ENCODE data around the gene KCNN2.

KCNN2 gene

DNA sequence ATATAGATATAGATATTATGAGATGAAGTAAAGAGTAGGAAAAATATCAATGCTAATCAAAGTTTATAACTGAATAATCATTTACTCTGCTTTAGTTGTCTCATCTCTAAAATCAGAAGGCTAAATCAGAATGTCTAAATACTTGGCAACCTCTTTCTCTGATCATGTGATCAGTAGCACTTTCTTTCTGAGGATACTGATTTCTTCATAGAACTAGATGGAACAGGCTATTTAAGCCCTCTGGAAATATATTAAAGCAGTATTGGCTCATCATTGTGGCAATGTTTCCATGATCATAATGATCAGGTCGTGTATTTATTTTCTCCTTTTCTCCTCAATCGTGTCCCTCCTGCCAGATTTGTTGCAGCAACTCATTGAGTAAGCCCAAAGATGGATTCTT lies 109.7 kb downstream of the KCNN2 start:
- Mint-ChIP-seq H3K4me3 (no peak overlapping the region), H3K27ac (no peak overlapping the region), H3K36me3 (ENCODE audit: low read depth) (no peaks in the 10 kb centered on the region), H3K4me1 (ENCODE audit: low read depth) (no peaks in the 10 kb centered on the region), H3K27me3 (no peaks in the 10 kb centered on the region), H3K9me3 (no peaks in the 10 kb centered on the region)

DNA sequence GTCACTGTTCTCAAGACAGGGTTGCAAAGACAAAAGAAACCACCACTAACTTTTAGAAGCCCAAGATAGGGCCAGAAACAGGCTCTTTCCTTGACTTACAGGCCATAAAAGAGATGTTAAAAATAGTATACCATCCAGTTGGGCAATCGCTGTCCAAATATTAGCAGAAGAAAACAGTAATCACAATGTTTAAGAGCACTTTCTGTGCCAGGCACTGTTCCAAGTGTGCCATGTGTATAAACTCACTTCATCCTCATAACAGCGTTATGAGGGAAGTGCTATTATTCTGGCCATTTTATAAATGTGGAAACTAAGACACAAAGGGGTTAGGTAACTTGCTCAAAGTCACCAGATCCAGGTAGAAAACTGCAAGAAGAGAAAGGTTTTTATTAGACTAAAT lies 111.7 kb downstream of the KCNN2 start:
- peaks cover under 1% of the 10 kb centered on the region for H3K9me3 Mint-ChIP-seq
- no peaks in the 10 kb centered on the region for H3K4me1 Mint-ChIP-seq (ENCODE audit: low read depth)
- no peak overlapping the region for H3K27ac Mint-ChIP-seq
- no peaks in the 10 kb centered on the region for H3K36me3 Mint-ChIP-seq (ENCODE audit: low read depth)
- H3K4me3 Mint-ChIP-seq, result no peak overlapping the region
- H3K27me3 Mint-ChIP-seq, result no peaks in the 10 kb centered on the region

DNA sequence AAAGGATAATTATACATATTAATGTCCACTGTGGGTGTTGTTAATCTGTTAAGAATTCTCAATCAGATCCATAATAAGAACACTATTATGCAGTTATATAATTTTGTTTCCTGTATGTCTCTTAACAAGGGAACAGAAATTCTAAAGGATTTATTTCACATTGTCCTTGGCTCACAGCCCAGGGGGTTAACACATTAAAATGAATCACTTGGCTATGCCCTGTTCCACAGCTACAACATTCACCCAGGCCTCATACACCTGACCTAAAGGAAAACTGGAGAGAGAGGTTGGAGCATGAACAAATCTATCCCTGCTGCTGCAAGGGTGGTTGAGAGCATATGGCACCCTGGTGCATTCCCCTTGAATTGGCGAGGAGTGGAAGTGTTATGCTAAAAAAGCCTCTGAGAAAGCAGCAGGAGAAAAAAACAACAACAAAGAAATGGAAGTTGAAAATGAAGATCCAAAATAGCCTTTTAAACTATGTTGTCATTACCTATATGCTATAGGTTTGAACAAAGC lies 116.0 kb downstream of the KCNN2 start:
- no peak overlapping the region for H3K27ac Mint-ChIP-seq
- no peaks in the 10 kb centered on the region for H3K36me3 Mint-ChIP-seq (ENCODE audit: low read depth)
- peaks cover 16% of the 10 kb centered on the region for H3K9me3 Mint-ChIP-seq
- no peaks in the 10 kb centered on the region for H3K4me1 Mint-ChIP-seq (ENCODE audit: low read depth)
- no peaks in the 10 kb centered on the region for H3K27me3 Mint-ChIP-seq
- H3K4me3 Mint-ChIP-seq, result no peak overlapping the region

DNA sequence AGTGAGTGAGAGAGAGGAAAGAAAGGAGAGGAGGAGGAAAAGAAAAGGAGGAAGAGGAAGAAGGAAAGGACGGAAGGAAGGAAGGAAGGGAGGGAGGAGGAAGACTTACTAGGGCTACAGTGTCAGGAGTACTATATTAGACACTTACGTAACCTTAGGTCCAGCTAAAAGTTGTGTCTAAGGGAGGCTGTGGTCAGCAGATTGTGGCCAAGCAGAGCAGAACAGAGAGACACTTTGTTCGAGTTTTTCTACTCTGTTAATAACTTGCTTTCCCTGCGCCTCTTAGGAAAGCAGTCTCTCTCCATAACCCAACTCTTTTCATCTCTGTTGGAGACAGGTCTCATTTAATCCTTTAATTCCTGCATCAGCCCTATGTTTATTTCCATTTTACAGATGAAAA lies 138.9 kb downstream of the KCNN2 start:
- no peaks in the 10 kb centered on the region for H3K4me1 Mint-ChIP-seq (ENCODE audit: low read depth)
- H3K27me3 Mint-ChIP-seq, result no peaks in the 10 kb centered on the region
- no peaks in the 10 kb centered on the region for H3K9me3 Mint-ChIP-seq
- no peak overlapping the region for H3K4me3 Mint-ChIP-seq
- no peaks in the 10 kb centered on the region for H3K36me3 Mint-ChIP-seq (ENCODE audit: low read depth)
- no peak overlapping the region for H3K27ac Mint-ChIP-seq

DNA sequence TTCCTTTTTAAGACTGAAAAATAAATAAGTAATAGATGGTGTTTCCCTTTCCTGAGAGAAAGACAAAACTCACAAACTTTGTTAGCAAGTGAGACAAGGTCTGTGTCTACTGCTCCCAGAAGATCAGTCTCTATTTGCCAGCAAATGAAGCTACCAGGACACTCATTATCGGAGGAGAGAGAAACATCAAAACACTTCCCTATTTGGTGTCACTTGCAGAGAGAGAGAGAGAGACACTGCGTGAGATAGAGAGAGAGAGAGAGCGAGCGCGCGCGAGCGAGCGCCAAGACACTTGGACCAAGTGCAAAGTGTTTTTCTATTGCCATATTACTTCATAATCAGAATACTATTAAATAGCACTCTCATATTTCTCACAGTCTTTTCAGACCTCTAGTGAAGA lies 142.7 kb downstream of the KCNN2 start:
- H3K36me3 Mint-ChIP-seq (ENCODE audit: low read depth), result no peaks in the 10 kb centered on the region
- H3K4me1 Mint-ChIP-seq (ENCODE audit: low read depth), result no peaks in the 10 kb centered on the region
- no peaks in the 10 kb centered on the region for H3K27me3 Mint-ChIP-seq
- peaks cover 9% of the 10 kb centered on the region for H3K9me3 Mint-ChIP-seq
- no peak overlapping the region for H3K27ac Mint-ChIP-seq
- no peak overlapping the region for H3K4me3 Mint-ChIP-seq

DNA sequence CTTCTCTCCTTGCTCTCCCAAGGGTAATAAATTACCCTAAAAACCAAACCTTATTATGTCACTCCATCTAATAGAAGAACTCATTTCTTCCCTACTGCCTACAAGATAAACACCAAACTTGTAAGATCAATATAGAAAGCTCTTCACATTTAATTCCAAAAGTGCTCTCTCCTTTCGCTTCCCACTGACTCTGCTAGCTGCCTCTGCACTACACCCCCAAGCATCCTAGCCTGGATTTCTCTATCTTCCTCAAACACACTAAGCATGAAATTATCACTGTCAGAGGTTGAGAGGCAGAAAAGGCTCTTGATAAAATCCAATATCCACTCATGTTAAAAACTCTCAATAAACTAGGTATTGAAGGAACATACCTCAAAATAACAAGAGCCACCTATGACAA lies 162.4 kb downstream of the KCNN2 start:
- no peaks in the 10 kb centered on the region for H3K9me3 Mint-ChIP-seq
- H3K27me3 Mint-ChIP-seq, result no peaks in the 10 kb centered on the region
- no peaks in the 10 kb centered on the region for H3K4me1 Mint-ChIP-seq (ENCODE audit: low read depth)
- no peaks in the 10 kb centered on the region for H3K36me3 Mint-ChIP-seq (ENCODE audit: low read depth)
- no peak overlapping the region for H3K27ac Mint-ChIP-seq
- no peak overlapping the region for H3K4me3 Mint-ChIP-seq

DNA sequence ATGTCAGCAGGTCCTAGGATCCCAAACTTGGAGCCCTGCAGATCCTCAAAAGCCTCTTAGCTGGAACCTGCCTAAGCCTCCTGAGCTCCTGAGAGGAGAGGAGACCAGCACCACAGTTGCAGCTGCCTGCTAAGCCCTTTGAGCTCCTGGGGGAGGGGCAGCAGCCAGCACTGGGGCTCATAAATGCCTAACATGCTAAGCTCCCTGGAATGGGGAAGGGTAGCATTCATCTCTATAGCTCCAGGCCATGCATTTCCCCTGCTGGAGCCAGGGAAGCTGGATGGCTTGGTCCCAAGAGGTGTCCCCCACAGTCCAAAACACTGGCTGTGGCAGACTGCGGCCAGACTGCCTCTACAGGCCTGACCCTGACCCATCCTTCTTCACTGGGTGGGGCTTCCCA lies 182.7 kb downstream of the KCNN2 start:
- peaks cover 16% of the 10 kb centered on the region for H3K9me3 Mint-ChIP-seq
- H3K4me3 Mint-ChIP-seq, result no peak overlapping the region
- no peaks in the 10 kb centered on the region for H3K27me3 Mint-ChIP-seq
- no peaks in the 10 kb centered on the region for H3K4me1 Mint-ChIP-seq (ENCODE audit: low read depth)
- H3K27ac Mint-ChIP-seq, result no peak overlapping the region
- H3K36me3 Mint-ChIP-seq (ENCODE audit: low read depth), result no peaks in the 10 kb centered on the region

Measured in stimulated activated naive CD8-positive, alpha-beta T cell treated with anti-CD3 and anti-CD28 coated beads, Interleukin-15, Interleukin-2, amounts not matched to agents 100 ng/mL and 50 ng/mL, for 24 hours (primary cell).